ENCODE results near the gene OCIAD2.

- no peak for TF ChIP-seq CTCF (conservative IDR thresholded peaks at IDR 0.05; ENCODE audit: low read depth, low read length)
- no peak for TF ChIP-seq POLR2A (IDR thresholded peaks at IDR 0.05; ENCODE audit: low read depth, low read length)
- no peak for TF ChIP-seq FOS (IDR thresholded peaks at IDR 0.05; ENCODE audit: low read depth, low read length)
- TF ChIP-seq RCOR1 (IDR thresholded peaks at IDR 0.05; ENCODE audit: insufficient replicate concordance, low read length) = no peak
- no peak for TF ChIP-seq RAD21 (IDR thresholded peaks at IDR 0.05; ENCODE audit: low read length)
- TF ChIP-seq ELK1 (IDR thresholded peaks at IDR 0.05; ENCODE audit: borderline replicate concordance, low read depth, low read length) = no peak
- TF ChIP-seq MXI1 (IDR thresholded peaks at IDR 0.05; ENCODE audit: borderline replicate concordance, low read depth, low read length) = no peak
Observed at GRCh38 chr4:48910511-48910910, 3.9 kb upstream of the OCIAD2 start.
